PC-3 (cell line): ENCODE results near the gene CDC16. TPM values are rescaled to one million over a fixed set of nuclear protein-coding genes. Genes with fewer than 3 reads are reported as not detected.

Experiments used
- ATAC-seq: fragments of 200-7000 bp; cut with Tn5 transposase; 2 replicates; pipeline ENCODE4 v1.9.1; 2020; ENCODE audit warnings: mild to moderate bottlenecking, moderate library complexity
- BruUV-seq: library from RNA; stranded (reverse); fragments of 400-500 nt; replicated peaks from 2 replicates; lab custom pipeline; 2021; lab: Mats Ljungman, UMichigan
- CTCF ChIA-PET: fragments of 300-600 bp; sonication (Branson Sonifier 250); formaldehyde crosslinking; loops from one replicate; lab custom pipeline; 2022; ENCODE audit warnings: antibody characterized with exemption; lab: Charles Lee
- POLR2A ChIA-PET: fragments of 300-600 bp; sonication (Branson Sonifier 250); formaldehyde crosslinking; loops from one replicate; lab custom pipeline; 2022; ENCODE audit warnings: antibody characterized with exemption; ENCODE audit not compliant: unreplicated experiment; lab: Charles Lee
- DNase-seq: peaks from one replicate; pipeline ENCODE4 v3.0.0-alpha.2; 2015
- H2AFZ ChIP-seq: fragments of 300-600 bp; sonication (generic); 2 replicates; pipeline ENCODE4 v1.6.0; 2016; ENCODE audit warnings: antibody characterized with exemption, low read length
- H3F3A ChIP-seq: fragments of 300-600 bp; sonication (generic); one replicate; pipeline ENCODE4 v1.6.0; 2017; ENCODE audit warnings: antibody characterized with exemption, low read length, control low read depth, mild to moderate bottlenecking; ENCODE audit not compliant: unreplicated experiment
- H3K27ac ChIP-seq: fragments of 300-600 bp; sonication (generic); 2 replicates; pipeline ENCODE4 v1.5.1; 2016; ENCODE audit warnings: mild to moderate bottlenecking, low read length
- H3K27me3 ChIP-seq: fragments of 300-600 bp; sonication (generic); 2 replicates; pipeline ENCODE4 v1.6.1; 2016; ENCODE audit warnings: low read length, mixed read lengths
- H3K36me3 ChIP-seq: fragments of 300-600 bp; sonication (generic); 2 replicates; pipeline ENCODE4 v1.6.1; 2016; ENCODE audit warnings: low read depth, mixed run types, low read length, mixed read lengths
- H3K4me1 ChIP-seq: fragments of 300-600 bp; sonication (generic); 2 replicates; pipeline ENCODE4 v1.5.1; 2016; ENCODE audit warnings: low read length; ENCODE audit not compliant: insufficient read depth
- H3K4me2 ChIP-seq: fragments of 300-600 bp; sonication (generic); 2 replicates; pipeline ENCODE4 v1.6.0; 2016; ENCODE audit warnings: low read length
- H3K4me3 ChIP-seq: fragments of 300-600 bp; sonication (generic); 2 replicates; pipeline ENCODE4 v1.5.1; 2016; ENCODE audit warnings: mild to moderate bottlenecking, low read length, mixed read lengths
- H3K79me2 ChIP-seq: fragments of 300-600 bp; sonication (generic); 2 replicates; pipeline ENCODE4 v1.6.1; 2017; ENCODE audit warnings: low read length, mixed read lengths
- H3K9ac ChIP-seq: fragments of 300-600 bp; sonication (generic); 2 replicates; pipeline ENCODE4 v1.6.0; 2016; ENCODE audit warnings: mild to moderate bottlenecking, low read length
- H3K9me2 ChIP-seq: fragments of 300-600 bp; sonication (generic); replicated peaks from 2 replicates; pipeline ENCODE4 v1.6.1; 2016; ENCODE audit warnings: mixed run types, low read length, mixed read lengths
- H3K9me3 ChIP-seq: fragments of 300-600 bp; sonication (generic); 2 replicates; pipeline ENCODE4 v1.6.1; 2016; ENCODE audit warnings: low read length, mixed read lengths
- H4K20me1 ChIP-seq: fragments of 300-600 bp; sonication (generic); 2 replicates; pipeline ENCODE4 v1.6.1; 2016; ENCODE audit warnings: low read length, mixed read lengths
- CTCF ChIP-seq: fragments of 300-600 bp; sonication (generic); conservative IDR thresholded peaks from 2 replicates; pipeline ENCODE4 v1.5.1; 2017; ENCODE audit warnings: antibody characterized with exemption, low read depth, mild to moderate bottlenecking, low read length
- EZH2 ChIP-seq: fragments of 300-600 bp; sonication (generic); IDR thresholded peaks from one replicate; pipeline ENCODE4 v1.6.1; 2017; ENCODE audit warnings: antibody characterized with exemption, mild to moderate bottlenecking, low read length; ENCODE audit not compliant: unreplicated experiment
- EZH2phosphoT487 ChIP-seq: fragments of 300-600 bp; sonication (generic); IDR thresholded peaks from 2 replicates; pipeline ENCODE4 v1.6.1; 2018; ENCODE audit warnings: mild to moderate bottlenecking, antibody characterized with exemption, low read length, borderline replicate concordance
- intact Hi-C: fragments of 100-400 bp; cut with micrococcal nuclease; formaldehyde crosslinking; loops from 2 replicates; pipeline ENCODE4 v1.9.0; 2023
- total RNA-seq: library from RNA; depleted of rRNA; stranded (reverse); fragments of >200 nt; gene quantifications from 2 replicates; pipeline ENCODE4 v1.2.3, GENCODE V29; 2014

Gene CDC16
- total RNA-seq, 1 experiment from 2014 or later, result 16.0 TPM

DNA sequence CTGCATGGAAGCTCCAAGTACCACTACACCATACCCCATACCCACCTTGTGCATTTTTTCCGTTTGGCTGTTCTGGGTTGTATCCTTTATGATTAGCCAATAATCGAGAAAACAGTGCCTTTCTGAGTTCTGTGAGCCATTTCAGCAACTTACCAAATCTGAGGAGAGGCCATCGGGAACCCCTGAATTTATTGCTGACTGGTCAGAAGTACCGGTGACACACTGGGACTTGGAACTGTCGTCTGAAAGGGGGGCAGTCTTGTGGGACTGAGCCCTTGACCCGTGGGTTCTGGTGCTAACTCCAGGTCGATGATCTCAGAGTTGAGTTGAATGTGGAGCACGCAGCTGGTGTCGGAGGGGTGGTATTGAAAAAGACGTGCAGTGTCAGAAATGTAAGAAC lies 61.8 kb downstream of the CDC16 start:
- H3F3A ChIP-seq, result no peaks in the 10 kb centered on the region
- no TSS peak for BruUV-seq

DNA sequence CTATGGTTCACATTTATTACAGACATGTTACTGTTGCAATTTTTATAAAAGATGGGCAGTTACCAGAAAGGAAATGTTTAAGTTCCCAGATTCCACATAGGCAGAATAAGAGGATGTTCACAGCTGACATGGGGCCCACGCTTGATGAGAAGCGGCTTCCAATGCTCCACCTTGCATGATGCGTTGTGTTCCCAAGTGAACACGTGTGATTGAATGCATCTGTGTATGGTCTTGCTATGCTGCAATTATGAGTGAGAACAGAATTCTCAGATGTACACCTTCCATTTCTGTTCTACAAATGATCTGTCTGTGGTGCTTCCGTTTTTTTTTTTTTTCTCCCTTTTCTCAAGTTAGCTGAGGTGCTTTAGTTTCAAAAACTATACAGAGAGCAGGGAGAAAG lies 62.2 kb downstream of the CDC16 start:
- TF ChIP-seq CTCF (no peak), EZH2 (no peak), EZH2phosphoT487 (no peak)
- Histone ChIP-seq H3K4me3 (no peak overlapping the region), H3K27ac (no peak overlapping the region), H3K9me2 (no peaks in the 10 kb centered on the region), H3K27me3 (no peaks in the 10 kb centered on the region), H2AFZ (no peak overlapping the region), H3F3A (no peaks in the 10 kb centered on the region), H3K36me3 (no peaks in the 10 kb centered on the region), H4K20me1 (no peaks in the 10 kb centered on the region), H3K4me1 (no peaks in the 10 kb centered on the region), H3K79me2 (no peaks in the 10 kb centered on the region), H3K9ac (no peak overlapping the region), H3K9me3 (no peaks in the 10 kb centered on the region), H3K4me2 (no peak overlapping the region)
- CTCF ChIA-PET, result no interaction called here
- DNase-seq (no peak), ATAC-seq (no peak)
- intact Hi-C loops, result no loop called here
- BruUV-seq, result no TSS peak
- POLR2A ChIA-PET, result no interaction called here

More for the DNA sequence above, 61.8 kb downstream of the CDC16 start:
- ChIA-PET POLR2A (no interaction called here), CTCF (no interaction called here)
- Histone ChIP-seq H3K4me1 (no peaks in the 10 kb centered on the region), H3K4me2 (no peak overlapping the region), H3K36me3 (no peaks in the 10 kb centered on the region), H3K9me2 (no peaks in the 10 kb centered on the region), H3K27ac (no peak overlapping the region), H3K4me3 (no peak overlapping the region), H3K27me3 (no peaks in the 10 kb centered on the region), H2AFZ (no peak overlapping the region), H3K9me3 (no peaks in the 10 kb centered on the region), H3K9ac (no peak overlapping the region), H4K20me1 (no peaks in the 10 kb centered on the region), H3K79me2 (no peaks in the 10 kb centered on the region)
- TF ChIP-seq EZH2phosphoT487 (no peak), CTCF (no peak), EZH2 (no peak)
- DNase-seq (no peak), ATAC-seq (no peak)
- intact Hi-C loops, result no loop called here

DNA sequence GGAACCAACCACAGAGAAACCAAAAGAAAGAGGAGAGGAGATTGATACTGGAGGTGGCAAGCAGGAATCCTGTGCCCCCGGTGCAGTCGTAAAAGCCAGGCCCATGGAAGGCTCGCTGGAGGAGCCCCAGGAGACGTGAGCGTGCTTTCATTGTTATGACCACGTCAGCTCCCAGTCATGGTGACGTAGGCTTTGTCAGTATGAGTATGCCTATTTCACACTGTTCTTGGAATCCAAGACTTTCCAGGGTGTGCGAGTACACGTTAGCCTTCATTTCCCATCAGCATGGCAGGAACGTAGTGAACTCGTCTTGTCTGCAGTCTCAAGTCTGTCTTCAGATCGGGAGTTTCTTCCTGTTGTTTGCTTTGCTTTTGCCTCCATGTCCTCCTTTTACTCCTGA lies 64.2 kb downstream of the CDC16 start:
- no peak overlapping the region for H3K4me2 ChIP-seq
- ChIA-PET POLR2A (interaction anchor here (0.7 kb wide), 1 partner anchor 305 kb away, joined by 3 read pairs; no protein-coding TSS in a partner anchor), CTCF (no interaction called here)
- no peak for DNase-seq
- H3K27me3 ChIP-seq, result no peaks in the 10 kb centered on the region
- TF ChIP-seq CTCF, result no peak
- TF ChIP-seq EZH2phosphoT487, result no peak
- no peak for TF ChIP-seq EZH2
- ATAC-seq, result no peak
- BruUV-seq, result no TSS peak
- H3K9ac ChIP-seq, result no peak overlapping the region
- H4K20me1 ChIP-seq, result no peaks in the 10 kb centered on the region
- H3K4me3 ChIP-seq, result no peak overlapping the region
- no peaks in the 10 kb centered on the region for H3K79me2 ChIP-seq
- H3K27ac ChIP-seq, result no peak overlapping the region
- intact Hi-C loops, result no loop called here
- H3F3A ChIP-seq, result no peaks in the 10 kb centered on the region
- H3K4me1 ChIP-seq, result no peaks in the 10 kb centered on the region
- H2AFZ ChIP-seq, result no peak overlapping the region
- no peaks in the 10 kb centered on the region for H3K9me2 ChIP-seq
- no peaks in the 10 kb centered on the region for H3K9me3 ChIP-seq
- no peaks in the 10 kb centered on the region; the same call in 1 of the 2 replicates for H3K36me3 ChIP-seq
